GM23338 (cell line): ENCODE data around the gene PPME1. TPM values are rescaled to one million over a fixed set of nuclear protein-coding genes. Genes with fewer than 3 reads are reported as not detected.

ENCODE experiments used
- ATAC-seq: fragments of 200-7000 bp; cut with Tn5 transposase; 3 replicates; pipeline ENCODE4 v1.9.1; 2020
- DNase-seq: peaks from one replicate; pipeline ENCODE4 v3.0.0-alpha.2; 2015; ENCODE audit warnings: low spot score
- H2AFZ ChIP-seq: fragments of 200-600 bp; sonication (generic); 2 replicates; pipeline ENCODE4 v1.8.0; 2016; ENCODE audit warnings: antibody characterized with exemption, mild to moderate bottlenecking, moderate library complexity
- H3F3A ChIP-seq: fragments of 200-600 bp; sonication (generic); replicated peaks from 2 replicates; pipeline ENCODE4 v1.8.0; 2017; ENCODE audit warnings: antibody characterized with exemption, mixed run types, low read depth
- H3K27ac ChIP-seq: fragments of 200-600 bp; sonication (generic); 2 replicates; pipeline ENCODE4 v1.6.1; 2016; ENCODE audit warnings: low read depth
- H3K27me3 ChIP-seq: fragments of 200-600 bp; sonication (generic); 2 replicates; pipeline ENCODE4 v1.8.0; 2016; ENCODE audit warnings: mild to moderate bottlenecking, mixed run types, moderate library complexity; ENCODE audit not compliant: insufficient read depth
- H3K36me3 ChIP-seq: fragments of 200-600 bp; sonication (generic); 2 replicates; pipeline ENCODE4 v1.8.0; 2016; ENCODE audit warnings: mild to moderate bottlenecking; ENCODE audit not compliant: insufficient read depth
- H3K4me1 ChIP-seq: fragments of 200-600 bp; sonication (generic); 2 replicates; pipeline ENCODE4 v1.8.0; 2016; ENCODE audit warnings: mild to moderate bottlenecking, moderate library complexity; ENCODE audit not compliant: insufficient read depth
- H3K4me2 ChIP-seq: fragments of 200-600 bp; sonication (generic); 2 replicates; pipeline ENCODE4 v1.7.1; 2017; ENCODE audit warnings: mixed run types
- H3K4me3 ChIP-seq: fragments of 200-600 bp; sonication (generic); 2 replicates; pipeline ENCODE4 v1.6.1; 2016; ENCODE audit warnings: mixed run types
- H3K79me2 ChIP-seq: fragments of 200-600 bp; sonication (generic); replicated peaks from 2 replicates; pipeline ENCODE4 v1.8.0; 2017; ENCODE audit warnings: mild to moderate bottlenecking; ENCODE audit not compliant: insufficient read depth
- H3K9me2 ChIP-seq: fragments of 200-600 bp; sonication (generic); 2 replicates; pipeline ENCODE4 v1.8.0; 2017; ENCODE audit not compliant: insufficient read depth
- H4K20me1 ChIP-seq: fragments of 200-600 bp; sonication (generic); replicated peaks from 2 replicates; pipeline ENCODE4 v1.8.0; 2017; ENCODE audit warnings: mild to moderate bottlenecking; ENCODE audit not compliant: insufficient read depth
- H3K27ac Mint-ChIP-seq: 2 replicates; pipeline ENCODE4 v1.8.0; 2020; ENCODE audit warnings: inconsistent platforms, mild to moderate bottlenecking, moderate library complexity, mixed read lengths
- H3K27me3 Mint-ChIP-seq: 3 replicates; pipeline ENCODE4 v1.8.0; 2022; ENCODE audit warnings: low read depth, mild to moderate bottlenecking, moderate library complexity, mixed read lengths, inconsistent platforms; ENCODE audit not compliant: insufficient read depth, poor library complexity
- H3K36me3 Mint-ChIP-seq: 3 replicates; pipeline ENCODE4 v1.8.0; 2021; ENCODE audit warnings: low read depth, mild to moderate bottlenecking, inconsistent platforms, moderate library complexity, mixed read lengths
- H3K4me1 Mint-ChIP-seq: 3 replicates; pipeline ENCODE4 v1.8.0; 2020; ENCODE audit warnings: mild to moderate bottlenecking, inconsistent platforms, mixed read lengths
- H3K4me3 Mint-ChIP-seq: 3 replicates; pipeline ENCODE4 v1.8.0; 2021; ENCODE audit warnings: moderate library complexity, mild to moderate bottlenecking, inconsistent platforms, mixed read lengths
- H3K9me3 Mint-ChIP-seq: 3 replicates; pipeline ENCODE4 v1.8.0; 2020; ENCODE audit warnings: moderate library complexity, mild to moderate bottlenecking, inconsistent platforms, mixed read lengths
- EZH2 ChIP-seq: fragments of 200-600 bp; sonication (generic); IDR thresholded peaks from one replicate; pipeline ENCODE4 v1.8.0; 2017; ENCODE audit warnings: antibody characterized with exemption, mild to moderate bottlenecking, low read depth; ENCODE audit not compliant: unreplicated experiment
- EZH2phosphoT487 ChIP-seq: fragments of 200-600 bp; sonication (generic); IDR thresholded peaks from one replicate; pipeline ENCODE4 v1.8.1; 2018; ENCODE audit warnings: antibody characterized with exemption; ENCODE audit not compliant: unreplicated experiment
- JUNB ChIP-seq: IDR thresholded peaks from one replicate; pipeline ENCODE4 v1.6.1; 2016; ENCODE audit warnings: antibody characterized with exemption; ENCODE audit not compliant: unreplicated experiment
- NANOG ChIP-seq: IDR thresholded peaks from 2 replicates; pipeline ENCODE4 v1.6.1; 2016; ENCODE audit warnings: antibody characterized with exemption, borderline replicate concordance
- POLR2AphosphoS5 ChIP-seq: IDR thresholded peaks from 2 replicates; pipeline ENCODE4 v1.6.1; 2016; ENCODE audit warnings: antibody characterized with exemption, low read depth
- STAT1 ChIP-seq: IDR thresholded peaks from one replicate; pipeline ENCODE4 v1.6.1; 2016; ENCODE audit warnings: antibody characterized with exemption; ENCODE audit not compliant: unreplicated experiment
- ZNF114 ChIP-seq: fragments of 250-450 bp; sonication (Bioruptor Pico); IDR thresholded peaks from 2 replicates; pipeline ENCODE4 v1.5.0; 2020; ENCODE audit warnings: mild to moderate bottlenecking, moderate library complexity
- ZNF331 ChIP-seq: fragments of 250-450 bp; sonication (Bioruptor Pico); IDR thresholded peaks from 2 replicates; pipeline ENCODE4 v1.5.0; 2020; ENCODE audit warnings: low read depth, mild to moderate bottlenecking, moderate library complexity
- polyA plus RNA-seq: library from polyadenylated mRNA; unstranded; fragments of >200 nt; fragmentation: Nextera tagmentation; extraction: Ambion mirVana; gene quantifications from 2 replicates; pipeline ENCODE4 v1.2.1, GENCODE V29; 2016
- total RNA-seq: library from RNA; depleted of rRNA; stranded (reverse); fragments of >200 nt; shearing (Covaris generic); gene quantifications from 2 replicates; pipeline ENCODE4 v1.2.3, GENCODE V29; 2014
- TF ChIP-seq, protein P1 (sequence below), 2 experiments: fragments of 200-600 bp in 1 of 2; sonication (generic) in 1 of 2; conservative IDR thresholded peaks; 2 replicates each; pipeline versions ENCODE4 v1.5.1 to v1.6.1; 2016 to 2017; ENCODE audit warnings: antibody characterized with exemption in 2 of 2, low read depth in 2 of 2, mild to moderate bottlenecking in 2 of 2, moderate library complexity in 1 of 2
- TF ChIP-seq, protein P2 (sequence below): IDR thresholded peaks from 2 replicates; pipeline ENCODE4 v1.6.1; 2016; ENCODE audit warnings: antibody characterized with exemption

Gene PPME1
- total and polyA plus RNA-seq, 2 experiments from 2014 or later, result 32.1 to 37.2 TPM

DNA sequence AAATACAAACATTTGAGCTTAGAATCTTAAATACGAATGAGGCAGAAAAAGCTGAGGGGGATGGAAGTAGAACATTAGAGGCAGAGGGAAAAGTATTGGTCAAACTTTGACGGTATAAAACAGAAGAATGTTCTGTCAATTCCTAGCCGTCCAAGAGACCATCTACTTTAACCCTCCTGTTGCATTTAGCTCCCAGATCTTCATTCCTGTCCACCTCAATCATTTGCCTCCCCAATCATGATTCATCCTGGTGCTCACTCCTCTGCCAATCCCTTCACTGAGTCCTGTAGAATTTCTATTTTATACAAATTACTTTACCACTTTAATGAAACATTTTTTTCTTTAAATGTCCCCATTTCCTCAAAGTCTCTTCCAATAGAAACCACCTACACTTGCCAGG is 28.5 kb upstream of the PPME1 start (continued):
- no peak for TF ChIP-seq POLR2AphosphoS5

DNA sequence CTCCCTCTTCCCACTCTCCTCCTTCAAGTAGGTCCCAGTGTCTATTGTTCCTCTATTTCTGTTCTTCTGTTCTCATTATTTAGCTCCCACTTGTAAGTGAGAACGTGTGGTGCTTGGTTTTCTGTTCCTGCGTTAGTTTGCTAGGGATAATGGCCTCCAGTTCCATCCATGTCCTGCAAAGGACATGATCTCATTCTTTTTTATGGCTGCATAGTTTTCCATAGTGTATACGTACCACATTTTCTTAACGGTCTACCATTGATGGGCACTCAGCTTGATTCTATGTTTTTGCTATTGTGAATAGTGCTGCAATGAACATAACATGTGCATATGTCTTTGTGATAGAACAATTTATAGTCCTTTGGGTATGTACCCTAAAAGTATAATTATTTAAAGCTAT is 26.5 kb upstream of the PPME1 start:
- no peak for ATAC-seq
- H4K20me1 ChIP-seq, result no peaks in the 10 kb centered on the region
- H3K36me3 ChIP-seq, result no peaks in the 10 kb centered on the region
- H3K27me3 ChIP-seq, result no peaks in the 10 kb centered on the region
- H3K4me3 ChIP-seq, result no peak overlapping the region
- no peak overlapping the region for H2AFZ ChIP-seq
- H3K4me2 ChIP-seq, result no peak overlapping the region
- no peaks in the 10 kb centered on the region for H3K79me2 ChIP-seq
- peaks cover 10% of the 10 kb centered on the region; the same call in 1 of the 2 replicates for H3K4me1 ChIP-seq
- Mint-ChIP-seq H3K27me3 (no peaks in the 10 kb centered on the region), H3K9me3 (peaks cover 2% of the 10 kb centered on the region; the same call in 1 of the 3 replicates), H3K36me3 (peaks cover 14% of the 10 kb centered on the region), H3K4me1 (peaks cover 17% of the 10 kb centered on the region), H3K27ac (no peak overlapping the region), H3K4me3 (no peak overlapping the region)
- TF ChIP-seq EZH2 (no peak), ZNF331 (CRISPR knock-in tag) (no peak), NANOG (no peak), EZH2phosphoT487 (no peak), STAT1 (no peak), JUNB (no peak), ZNF114 (CRISPR knock-in tag) (no peak)
- TF ChIP-seq, protein P1, sequence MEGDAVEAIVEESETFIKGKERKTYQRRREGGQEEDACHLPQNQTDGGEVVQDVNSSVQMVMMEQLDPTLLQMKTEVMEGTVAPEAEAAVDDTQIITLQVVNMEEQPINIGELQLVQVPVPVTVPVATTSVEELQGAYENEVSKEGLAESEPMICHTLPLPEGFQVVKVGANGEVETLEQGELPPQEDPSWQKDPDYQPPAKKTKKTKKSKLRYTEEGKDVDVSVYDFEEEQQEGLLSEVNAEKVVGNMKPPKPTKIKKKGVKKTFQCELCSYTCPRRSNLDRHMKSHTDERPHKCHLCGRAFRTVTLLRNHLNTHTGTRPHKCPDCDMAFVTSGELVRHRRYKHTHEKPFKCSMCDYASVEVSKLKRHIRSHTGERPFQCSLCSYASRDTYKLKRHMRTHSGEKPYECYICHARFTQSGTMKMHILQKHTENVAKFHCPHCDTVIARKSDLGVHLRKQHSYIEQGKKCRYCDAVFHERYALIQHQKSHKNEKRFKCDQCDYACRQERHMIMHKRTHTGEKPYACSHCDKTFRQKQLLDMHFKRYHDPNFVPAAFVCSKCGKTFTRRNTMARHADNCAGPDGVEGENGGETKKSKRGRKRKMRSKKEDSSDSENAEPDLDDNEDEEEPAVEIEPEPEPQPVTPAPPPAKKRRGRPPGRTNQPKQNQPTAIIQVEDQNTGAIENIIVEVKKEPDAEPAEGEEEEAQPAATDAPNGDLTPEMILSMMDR (conservative IDR thresholded peaks at IDR 0.05; ENCODE audit: low read depth in 2 of 2), result no peak
- TF ChIP-seq, protein P2, sequence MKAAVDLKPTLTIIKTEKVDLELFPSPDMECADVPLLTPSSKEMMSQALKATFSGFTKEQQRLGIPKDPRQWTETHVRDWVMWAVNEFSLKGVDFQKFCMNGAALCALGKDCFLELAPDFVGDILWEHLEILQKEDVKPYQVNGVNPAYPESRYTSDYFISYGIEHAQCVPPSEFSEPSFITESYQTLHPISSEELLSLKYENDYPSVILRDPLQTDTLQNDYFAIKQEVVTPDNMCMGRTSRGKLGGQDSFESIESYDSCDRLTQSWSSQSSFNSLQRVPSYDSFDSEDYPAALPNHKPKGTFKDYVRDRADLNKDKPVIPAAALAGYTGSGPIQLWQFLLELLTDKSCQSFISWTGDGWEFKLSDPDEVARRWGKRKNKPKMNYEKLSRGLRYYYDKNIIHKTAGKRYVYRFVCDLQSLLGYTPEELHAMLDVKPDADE, result no peak
- no peaks in the 10 kb centered on the region for H3K9me2 ChIP-seq
- DNase-seq, result no peak
- no peaks in the 10 kb centered on the region for H3F3A ChIP-seq
- no peak overlapping the region for H3K27ac ChIP-seq

DNA sequence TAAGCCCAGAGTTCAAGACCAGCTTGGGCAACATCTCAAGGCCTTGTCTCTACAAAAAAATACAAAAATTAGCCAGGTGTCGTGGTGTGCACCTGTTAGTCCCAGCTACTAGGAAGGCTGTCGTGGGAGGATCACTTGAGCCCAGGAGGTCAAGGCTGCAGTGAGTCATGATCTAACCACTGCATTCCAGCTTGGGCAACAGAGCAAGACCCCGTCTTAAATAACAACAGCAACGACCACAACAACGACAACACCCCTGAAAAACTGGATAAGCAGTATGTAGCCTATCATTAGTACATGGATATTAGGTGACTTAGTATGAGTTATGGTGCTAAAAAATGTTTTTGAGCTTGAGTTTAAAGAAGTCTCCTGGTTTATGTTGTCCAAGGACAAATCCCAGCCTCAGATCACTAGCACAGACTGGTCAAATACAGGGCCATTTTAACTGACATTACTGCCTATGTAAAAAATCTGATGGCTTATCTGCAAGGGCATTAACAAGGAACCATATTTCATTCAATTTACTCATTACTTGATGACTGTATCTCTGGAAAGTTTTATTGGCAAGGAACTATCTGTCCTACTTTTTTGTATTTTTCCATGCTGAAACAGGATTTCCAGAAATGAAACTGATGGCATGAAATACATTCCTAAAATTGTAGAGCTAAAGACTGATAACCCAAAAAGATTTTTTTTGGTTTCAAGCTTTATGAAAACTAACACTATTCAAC is 23.7 kb upstream of the PPME1 start:
- H3F3A ChIP-seq, result no peaks in the 10 kb centered on the region
- Mint-ChIP-seq H3K27me3 (no peaks in the 10 kb centered on the region), H3K36me3 (peaks cover 10% of the 10 kb centered on the region; the same call in 2 of the 3 replicates), H3K4me1 (peaks cover 7% of the 10 kb centered on the region), H3K9me3 (no peaks in the 10 kb centered on the region), H3K4me3 (no peak overlapping the region), H3K27ac (no peak overlapping the region)
- H3K9me2 ChIP-seq, result no peaks in the 10 kb centered on the region
- H3K4me1 ChIP-seq, result no peaks in the 10 kb centered on the region
- H2AFZ ChIP-seq, result no peak overlapping the region
- H3K27ac ChIP-seq, result no peak overlapping the region
- no peaks in the 10 kb centered on the region for H3K27me3 ChIP-seq
- no peak overlapping the region for H3K4me2 ChIP-seq
- no peak overlapping the region for H3K4me3 ChIP-seq
- DNase-seq (no peak), ATAC-seq (no peak)
- H4K20me1 ChIP-seq, result no peaks in the 10 kb centered on the region
- no peaks in the 10 kb centered on the region for H3K79me2 ChIP-seq
- no peaks in the 10 kb centered on the region for H3K36me3 ChIP-seq
- TF ChIP-seq EZH2phosphoT487 (no peak), STAT1 (no peak)
- TF ChIP-seq, protein P2, result no peak
